GM18951 (cell line): Measurements from ENCODE around the gene FZD8.

Source experiments
- POLR2A ChIP-seq: IDR thresholded peaks from 4 replicates; pipeline ENCODE4 v1.6.1; 2011; ENCODE audit warnings: mild to moderate bottlenecking; ENCODE audit not compliant: insufficient read length, insufficient read depth; ENCODE audit errors: extremely low read depth
- in situ Hi-C: fragments of 300-500 bp; cut with MboI; formaldehyde crosslinking; loops from one replicate; pipeline ENCODE4 v1.12.0; 2022; ENCODE audit warnings: low sequenced_read_pairs, mixed read lengths, inconsistent platforms; ENCODE audit not compliant: unreplicated experiment

The FZD8 gene

DNA sequence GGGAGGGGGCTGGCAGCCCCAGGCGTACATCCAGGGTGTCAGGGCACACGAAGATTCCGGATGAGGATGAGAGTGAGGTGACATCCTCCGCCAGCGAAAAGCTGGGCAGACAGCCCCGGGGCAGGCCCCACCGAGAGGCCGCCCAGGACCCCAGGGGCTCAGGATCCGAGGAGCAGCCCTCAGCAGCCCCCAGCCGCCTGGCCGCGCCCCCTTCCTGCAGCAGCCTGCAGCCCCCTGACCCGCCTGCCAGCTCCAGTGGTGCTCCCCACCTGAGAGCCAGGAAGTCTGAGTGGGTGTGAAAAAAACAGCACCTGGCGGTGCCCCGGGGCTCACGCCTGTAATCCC lies 33.8 kb downstream of the FZD8 start:
- in situ Hi-C loops: no loop called here
- no peak for TF ChIP-seq POLR2A

DNA sequence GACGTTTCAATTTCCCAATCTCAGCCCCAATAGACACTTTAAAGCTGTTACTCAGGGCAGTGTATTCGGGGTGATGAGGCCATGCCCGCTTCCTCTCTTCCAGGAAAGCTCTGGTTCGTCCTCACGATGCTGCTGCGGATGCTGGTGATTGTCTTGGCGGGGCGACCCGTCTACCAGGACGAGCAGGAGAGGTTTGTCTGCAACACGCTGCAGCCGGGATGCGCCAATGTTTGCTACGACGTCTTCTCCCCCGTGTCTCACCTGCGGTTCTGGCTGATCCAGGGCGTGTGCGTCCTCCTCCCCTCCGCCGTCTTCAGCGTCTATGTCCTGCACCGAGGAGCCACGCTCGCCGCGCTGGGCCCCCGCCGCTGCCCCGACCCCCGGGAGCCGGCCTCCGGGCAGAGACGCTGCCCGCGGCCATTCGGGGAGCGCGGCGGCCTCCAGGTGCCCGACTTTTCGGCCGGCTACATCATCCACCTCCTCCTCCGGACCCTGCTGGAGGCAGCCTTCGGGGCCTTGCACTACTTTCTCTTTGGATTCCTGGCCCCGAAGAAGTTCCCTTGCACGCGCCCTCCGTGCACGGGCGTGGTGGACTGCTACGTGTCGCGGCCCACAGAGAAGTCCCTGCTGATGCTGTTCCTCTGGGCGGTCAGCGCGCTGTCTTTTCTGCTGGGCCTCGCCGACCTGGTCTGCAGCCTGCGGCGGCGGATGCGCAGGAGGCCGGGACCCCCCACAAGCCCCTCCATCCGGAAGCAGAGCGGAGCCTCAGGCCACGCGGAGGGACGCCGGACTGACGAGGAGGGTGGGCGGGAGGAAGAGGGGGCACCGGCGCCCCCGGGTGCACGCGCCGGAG lies 34.4 kb downstream of the FZD8 start:
- no peak for TF ChIP-seq POLR2A
- in situ Hi-C loops: no loop called here

- in situ Hi-C loops: no loop called here
- no peak for TF ChIP-seq POLR2A
Measured at GRCh38 chr10:35606430-35606829, 35.7 kb downstream of the FZD8 start.

- in situ Hi-C loops: no loop called here
- no peak for TF ChIP-seq POLR2A
Measured at GRCh38 chr10:35605191-35605590, 36.9 kb downstream of the FZD8 start, which contains the start of gene GJD4. GJD4 (plus strand) TSS chr10:35605341; CDS start chr10:35605568, 227 bp downstream.

DNA sequence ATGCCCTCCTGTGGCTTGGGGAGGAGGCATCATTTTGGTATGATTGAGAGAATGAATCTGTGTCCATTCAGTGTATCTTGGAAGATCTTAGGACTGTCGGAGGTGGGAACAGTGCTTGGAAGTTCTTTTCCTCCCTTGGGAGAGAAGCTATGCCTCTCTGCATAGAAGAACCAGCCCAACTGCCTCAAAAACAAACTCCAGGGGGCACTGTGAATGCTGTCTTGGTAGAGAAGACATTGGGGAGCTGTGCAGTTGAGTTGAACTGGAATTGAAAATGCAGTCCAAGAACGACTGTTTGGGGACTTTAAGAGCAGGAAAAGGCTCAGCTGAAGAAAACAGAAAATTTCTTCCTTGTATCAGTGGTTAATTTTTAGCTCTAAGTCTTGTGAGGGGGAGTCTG lies 41.9 kb downstream of the FZD8 start:
- in situ Hi-C loops: no loop called here
- no peak for TF ChIP-seq POLR2A

DNA sequence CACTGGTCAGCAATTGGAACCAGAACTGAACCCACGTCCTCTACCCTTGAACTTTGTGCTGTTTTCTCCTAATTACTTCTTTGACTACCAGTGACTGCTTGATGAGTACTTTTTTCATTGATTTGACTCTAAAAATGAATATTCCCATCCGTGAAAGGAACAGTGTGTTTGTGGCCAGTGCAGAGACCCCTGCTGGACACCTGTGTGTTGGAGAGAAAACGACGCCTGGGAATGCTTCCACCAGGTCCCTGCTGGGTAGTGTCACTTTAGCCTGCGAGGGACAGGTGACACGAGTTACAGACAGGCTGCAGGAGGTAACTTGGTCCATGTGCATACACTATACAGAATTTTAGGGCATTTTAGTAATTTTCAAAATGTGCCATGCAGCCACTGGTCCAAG lies 43.7 kb downstream of the FZD8 start:
- in situ Hi-C loops: loop anchor here (25.0 kb wide), 1 partner anchor 486 kb away; no protein-coding TSS in a partner anchor
- no peak for TF ChIP-seq POLR2A

DNA sequence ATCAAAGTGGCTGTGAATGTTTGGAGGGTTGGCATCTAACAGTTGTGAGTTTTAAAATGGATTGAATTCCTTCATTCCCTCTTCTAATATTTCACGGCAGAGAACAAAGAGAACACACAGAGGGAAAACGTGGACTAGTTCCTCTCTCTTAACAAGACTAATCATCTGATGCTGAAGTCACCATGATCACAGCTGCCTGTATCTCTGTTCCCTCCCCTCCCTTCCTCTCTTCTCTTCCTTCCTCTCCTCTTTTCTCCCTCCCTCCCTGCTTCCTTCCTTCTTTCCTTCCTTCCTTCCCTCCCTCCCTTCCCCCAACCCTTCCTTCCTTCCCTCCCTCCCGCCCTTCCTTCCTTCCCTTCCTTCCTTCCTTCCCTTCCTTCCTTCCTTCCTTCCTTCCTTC lies 47.0 kb downstream of the FZD8 start:
- in situ Hi-C loops: loop anchor here (25.0 kb wide), 1 partner anchor 483 kb away; no protein-coding TSS in a partner anchor
- no peak for TF ChIP-seq POLR2A

GRCh38 chr10:35594115-35595079 lies 47.7 kb downstream of the FZD8 start:
- in situ Hi-C loops: loop anchor here (25.0 kb wide), 1 partner anchor 482 kb away; no protein-coding TSS in a partner anchor
- no peak for TF ChIP-seq POLR2A

DNA sequence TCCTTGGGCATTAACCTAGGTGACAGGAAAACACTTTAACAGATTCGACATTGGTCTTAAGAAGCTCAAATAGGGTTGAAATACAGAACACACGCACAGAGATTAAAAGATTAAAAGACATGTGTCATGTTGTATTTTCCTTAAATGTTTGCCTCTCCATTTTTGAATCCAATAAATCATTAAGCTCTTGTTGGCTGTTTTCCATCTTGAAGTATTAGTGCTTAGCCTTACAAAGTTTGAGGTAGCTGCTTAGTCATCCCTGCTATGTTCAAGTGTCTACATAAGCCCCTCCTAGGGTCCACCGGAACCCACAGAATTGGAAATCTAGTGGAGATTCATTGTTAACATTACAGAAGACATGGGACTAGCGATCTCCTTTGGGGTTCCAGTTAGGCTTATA lies 49.7 kb downstream of the FZD8 start:
- in situ Hi-C loops: loop anchor here (25.0 kb wide), 1 partner anchor 480 kb away; no protein-coding TSS in a partner anchor

GRCh38 chr10:35588836-35589235 lies 53.3 kb downstream of the FZD8 start:
- no peak for TF ChIP-seq POLR2A
- in situ Hi-C loops: loop anchor here (25.0 kb wide), 1 partner anchor 477 kb away; no protein-coding TSS in a partner anchor

More for the DNA sequence above, 49.7 kb downstream of the FZD8 start:
- no peak for TF ChIP-seq POLR2A
